Ascending aorta (tissue), 2 donors: ENCODE measurements around the gene RBCK1. TPM values are rescaled to one million over a fixed set of nuclear protein-coding genes. Genes with fewer than 3 reads are reported as not detected.

ENCODE experiments used
- DNase-seq, 2 donors: peaks; one replicate each; pipeline ENCODE4 v3.0.0-alpha.2; 2019; ENCODE audit warnings: low spot score in 2 of 2
- H3K27ac ChIP-seq, 2 donors: fragments of 200-600 bp; sonication (generic); one replicate each; pipeline ENCODE4 v1.5.1; 2016 to 2017; ENCODE audit warnings: mild to moderate bottlenecking in 1 of 2
- H3K27me3 ChIP-seq: fragments of 200-600 bp; sonication (generic); one replicate; pipeline ENCODE4 v1.5.1; 2017
- H3K36me3 ChIP-seq, 2 donors: fragments of 200-600 bp; sonication (generic); one replicate each; pipeline ENCODE4 v1.5.1; 2016
- H3K4me1 ChIP-seq, 2 donors: fragments of 200-600 bp; sonication (generic); one replicate each; pipeline ENCODE4 v1.5.1; 2016 to 2017; ENCODE audit warnings: mild to moderate bottlenecking in 1 of 2
- H3K4me3 ChIP-seq, 2 donors: fragments of 200-600 bp; sonication (generic); one replicate each; pipeline ENCODE4 v1.5.1; 2016 to 2017; ENCODE audit warnings: mild to moderate bottlenecking in 1 of 2
- H3K9me3 ChIP-seq, 2 donors: fragments of 200-600 bp; sonication (generic); one replicate each; pipeline ENCODE4 v1.5.1; 2016
- CTCF ChIP-seq, 3 experiments: fragments of 200-600 bp in 2 of 3; fragments of 450-650 bp in 1 of 3; sonication (generic) in 2 of 3; IDR thresholded peaks; one replicate each; pipeline ENCODE4 v1.5.1; 2016 to 2019; ENCODE audit warnings: antibody characterized with exemption in 3 of 3, mild to moderate bottlenecking in 1 of 3, moderate library complexity in 1 of 3
- intact Hi-C: fragments of 100-400 bp; cut with DNase I; formaldehyde crosslinking; loops from one replicate; pipeline ENCODE4 v1.15.1; 2023
- total RNA-seq: library from RNA; depleted of rRNA; stranded (reverse); fragments of >200 nt; gene quantifications from one replicate; pipeline ENCODE4 v1.1.0, GENCODE V29; 2016

Gene RBCK1
- total RNA-seq, 1 donor from 2014 or later, result 123 TPM

GRCh38 chr20:433300-433975 is 25.3 kb downstream of the RBCK1 start:
- intact Hi-C loops, result loop anchor here (5.0 kb wide), 1 partner anchor 44 kb away; no protein-coding TSS in a partner anchor
- DNase-seq, result peak in 1 of 2 donors; percentile 58
- Histone ChIP-seq H3K27ac (no peak overlapping the region), H3K36me3 (peaks cover 51 to 78% of the 10 kb centered on the region in 2 donors), H3K4me1 (no peaks in the 10 kb centered on the region), H3K27me3 (no peaks in the 10 kb centered on the region), H3K4me3 (no peak overlapping the region), H3K9me3 (no peaks in the 10 kb centered on the region)
- TF ChIP-seq CTCF (IDR thresholded peaks at IDR 0.05), result no peak

DNA sequence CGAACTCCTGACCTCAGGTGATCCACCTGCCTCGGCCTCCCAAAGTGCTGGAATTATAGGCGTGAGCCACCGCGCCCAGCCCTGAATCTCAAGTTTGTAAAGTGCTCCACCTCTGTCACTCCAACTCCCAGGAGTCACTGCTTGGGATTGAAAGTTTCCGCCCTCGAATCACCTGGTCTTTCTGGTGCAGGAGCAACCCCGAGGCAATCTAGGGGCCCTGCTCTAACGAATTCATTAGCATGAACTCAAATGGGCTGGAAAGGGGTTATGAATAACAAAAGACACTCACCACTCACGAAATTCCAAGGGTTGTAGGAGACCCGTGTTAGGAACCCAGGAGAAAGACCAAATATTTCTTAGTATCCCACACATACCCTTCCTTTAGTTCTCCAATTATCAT is 26.1 kb downstream of the RBCK1 start:
- DNase-seq, result peak in 1 of 2 donors; percentile 21
- no peak for TF ChIP-seq CTCF (IDR thresholded peaks at IDR 0.05)
- Histone ChIP-seq H3K4me3 (no peak overlapping the region), H3K36me3 (peaks cover 51 to 79% of the 10 kb centered on the region in 2 donors), H3K27me3 (no peaks in the 10 kb centered on the region), H3K4me1 (no peaks in the 10 kb centered on the region), H3K9me3 (no peaks in the 10 kb centered on the region), H3K27ac (no peak overlapping the region)
- intact Hi-C loops, result loop anchor here (5.0 kb wide), 1 partner anchor 43 kb away; no protein-coding TSS in a partner anchor

DNA sequence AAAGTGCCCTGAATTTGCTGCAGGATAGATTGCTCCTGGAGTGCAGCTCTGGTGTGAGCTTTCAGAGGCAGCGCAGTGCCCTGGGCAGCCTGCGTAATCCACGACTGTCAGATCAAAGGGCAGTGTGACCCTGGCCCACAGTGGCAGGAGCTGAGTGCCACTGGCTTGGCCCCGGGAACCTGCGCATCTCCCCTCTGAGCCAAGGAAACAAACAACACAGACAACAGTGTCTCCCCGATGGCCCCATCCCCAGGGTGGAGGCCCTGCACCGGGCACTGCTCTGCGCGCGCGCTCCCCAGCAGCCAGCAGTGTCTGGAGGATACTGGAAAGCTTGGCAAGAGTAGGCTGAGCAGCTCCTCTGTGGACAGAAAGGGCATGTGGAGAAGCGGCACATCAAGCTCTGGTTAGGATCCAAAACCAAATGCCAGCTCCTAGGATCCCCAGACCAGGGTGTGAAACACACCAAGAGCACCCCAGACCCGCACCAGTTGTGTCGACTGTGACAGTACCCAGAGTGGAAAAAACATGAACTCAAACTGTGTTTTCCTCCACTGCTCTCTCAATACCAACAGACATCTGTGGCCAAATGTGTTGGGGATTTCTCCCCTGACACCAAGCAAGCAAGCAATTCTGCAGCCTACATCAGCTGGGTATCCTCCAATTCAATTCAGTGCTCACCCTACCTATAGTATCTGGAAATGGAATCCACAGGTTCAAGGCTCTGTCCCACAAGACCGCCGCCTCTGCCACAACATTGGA is 26.7 kb downstream of the RBCK1 start:
- no peak overlapping the region for H3K27ac ChIP-seq
- intact Hi-C loops, result loop anchor here (5.0 kb wide), 1 partner anchor 42 kb away; no protein-coding TSS in a partner anchor
- H3K4me1 ChIP-seq, result no peaks in the 10 kb centered on the region
- TF ChIP-seq CTCF (IDR thresholded peaks at IDR 0.05), result no peak
- no peaks in the 10 kb centered on the region for H3K27me3 ChIP-seq
- DNase-seq, result no peak
- no peaks in the 10 kb centered on the region for H3K9me3 ChIP-seq
- peaks cover 56 to 80% of the 10 kb centered on the region in 2 donors for H3K36me3 ChIP-seq
- H3K4me3 ChIP-seq, result no peak overlapping the region

DNA sequence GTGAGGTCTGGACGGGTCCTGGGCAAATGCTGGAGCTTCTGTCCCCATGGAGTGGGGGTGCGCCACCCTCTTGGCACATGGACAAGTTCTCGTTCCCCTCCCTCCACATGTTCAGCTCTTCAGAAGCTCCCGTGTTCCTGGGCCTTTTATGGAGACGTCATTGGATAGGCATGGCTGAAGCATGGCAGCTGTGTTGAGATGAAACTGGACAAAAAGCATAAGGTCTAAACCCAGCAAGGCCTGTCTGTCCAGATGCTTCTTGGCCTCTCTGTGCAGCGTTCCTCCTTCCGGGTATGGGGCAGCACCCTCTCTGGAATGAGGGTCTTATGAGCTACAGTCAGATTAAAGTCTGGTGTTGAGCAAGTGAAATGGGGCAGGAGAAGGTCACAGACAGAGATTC is 27.5 kb downstream of the RBCK1 start:
- Histone ChIP-seq H3K36me3 (peaks cover 56 to 80% of the 10 kb centered on the region in 2 donors), H3K9me3 (no peaks in the 10 kb centered on the region), H3K4me1 (no peaks in the 10 kb centered on the region), H3K4me3 (no peak overlapping the region), H3K27ac (no peak overlapping the region), H3K27me3 (no peaks in the 10 kb centered on the region)
- intact Hi-C loops, result no loop called here
- no peak for DNase-seq
- TF ChIP-seq CTCF (IDR thresholded peaks at IDR 0.05), result no peak

DNA sequence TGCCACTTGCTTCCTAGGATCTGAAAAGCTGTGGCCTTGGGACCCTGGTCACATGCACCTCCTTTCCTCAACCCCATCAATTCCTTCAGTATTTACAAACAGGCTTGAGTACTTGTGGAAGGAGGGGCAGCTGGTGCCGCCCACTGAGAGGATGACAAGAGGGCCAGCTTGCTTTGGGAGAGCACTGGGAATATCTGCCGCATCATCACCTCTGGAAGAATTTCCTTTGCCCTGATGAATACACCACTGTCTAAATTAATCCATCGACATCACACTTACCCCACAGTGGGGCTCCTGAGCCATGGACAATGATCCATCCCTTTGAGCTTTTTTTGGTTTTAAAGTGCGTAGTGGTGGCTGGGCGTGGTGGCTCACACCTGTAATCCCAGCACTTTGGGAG is 28.4 kb downstream of the RBCK1 start:
- H3K36me3 ChIP-seq, result peaks cover 62 to 83% of the 10 kb centered on the region in 2 donors
- no peak for DNase-seq
- intact Hi-C loops, result no loop called here

More for the DNA sequence above, 28.4 kb downstream of the RBCK1 start:
- no peaks in the 10 kb centered on the region for H3K27me3 ChIP-seq
- TF ChIP-seq CTCF (IDR thresholded peaks at IDR 0.05), result no peak
- H3K4me1 ChIP-seq, result no peaks in the 10 kb centered on the region
- H3K27ac ChIP-seq, result no peak overlapping the region
- no peak overlapping the region for H3K4me3 ChIP-seq
- no peaks in the 10 kb centered on the region for H3K9me3 ChIP-seq
